ENCODE data around the gene HDGF.

HDGF gene

GRCh38 chr1:156698995-156699394 is 52.5 kb downstream of the HDGF start:
- DNase-seq (ENCODE audit: low read depth, low spot score), result no peak

- no peak for DNase-seq (ENCODE audit: low read depth, low spot score)
Measured at GRCh38 chr1:156697481-156697880, 54.0 kb downstream of the HDGF start.

GRCh38 chr1:156696755-156697154 is 54.7 kb downstream of the HDGF start:
- DNase-seq (ENCODE audit: low read depth, low spot score), result no peak

- no peak for DNase-seq (ENCODE audit: low read depth, low spot score)
Measured at GRCh38 chr1:156694690-156694962, 56.8 kb downstream of the HDGF start.

GRCh38 chr1:156693848-156694689 is 57.4 kb downstream of the HDGF start:
- DNase-seq (ENCODE audit: low read depth, low spot score), result no peak

- no peak for DNase-seq (ENCODE audit: low read depth, low spot score)
Measured at GRCh38 chr1:156692925-156693847, 58.3 kb downstream of the HDGF start.

GRCh38 chr1:156692441-156692924 is 59.0 kb downstream of the HDGF start:
- no peak for DNase-seq (ENCODE audit: low read depth, low spot score)
